ENCODE data around the gene MTA1.

The MTA1 gene

DNA sequence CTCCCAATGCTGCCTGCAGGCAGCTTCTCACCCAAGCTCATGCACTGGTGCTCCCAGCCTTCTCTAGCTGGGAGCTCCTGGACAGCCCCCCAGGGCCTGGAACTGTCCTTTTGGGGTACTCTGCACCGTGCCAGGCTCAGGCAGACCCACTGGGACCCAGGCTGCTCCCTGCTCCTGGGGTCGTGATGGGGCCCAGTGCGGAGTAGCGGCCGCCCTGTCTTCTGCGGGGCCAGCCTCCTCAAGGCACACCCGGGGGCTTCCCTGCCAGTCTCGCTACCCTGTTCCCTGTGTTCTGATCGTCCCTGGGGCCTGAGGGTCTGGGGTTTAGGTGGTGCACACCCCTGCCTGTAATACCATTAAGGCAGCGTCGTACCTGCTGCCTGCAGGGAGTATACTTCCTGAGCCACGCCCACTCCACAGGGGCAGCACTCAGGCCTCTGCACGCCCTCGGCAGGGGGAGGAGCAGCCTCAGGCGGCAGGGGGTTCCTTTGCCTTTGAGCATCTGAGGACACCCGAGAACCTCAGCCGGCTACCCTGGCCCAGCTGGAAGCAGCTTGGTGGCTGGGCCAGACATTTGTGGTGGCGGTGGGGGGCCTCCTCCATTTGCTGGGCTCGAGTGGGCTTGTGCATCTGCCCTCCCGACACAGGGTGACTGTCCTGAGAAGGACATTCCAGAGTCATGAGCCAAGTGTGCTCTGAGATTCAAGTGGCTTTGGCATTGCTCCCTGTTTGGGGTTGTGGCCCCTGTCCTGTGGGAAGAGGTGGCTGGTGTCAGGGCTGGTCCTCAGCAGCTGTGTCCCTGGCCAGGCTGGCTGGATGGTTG lies 45.8 kb downstream of the MTA1 start:
- Histone ChIP-seq H3K27ac (replicated peaks) (no peak overlapping the region), H3K4me3 (replicated peaks; ENCODE audit: insufficient read depth, low read length) (no peak overlapping the region), H3K27me3 (ENCODE audit: insufficient read depth, poor library complexity, severe bottlenecking) (no peaks in the 10 kb centered on the region)
- DNase-seq (ENCODE audit: low read depth in 1 of 2, low spot score in 1 of 2) = no peak
- TF ChIP-seq POLR2AphosphoS5 (IDR thresholded peaks at IDR 0.05; ENCODE audit: low read depth) (no peak), GABPA (IDR thresholded peaks at IDR 0.05; ENCODE audit: low read depth) (no peak), REST (IDR thresholded peaks at IDR 0.05; ENCODE audit: insufficient replicate concordance, low read depth) (no peak), SPI1 (IDR thresholded peaks at IDR 0.05; ENCODE audit: borderline replicate concordance, low read depth) (no peak)
- TF ChIP-seq, protein P1, sequence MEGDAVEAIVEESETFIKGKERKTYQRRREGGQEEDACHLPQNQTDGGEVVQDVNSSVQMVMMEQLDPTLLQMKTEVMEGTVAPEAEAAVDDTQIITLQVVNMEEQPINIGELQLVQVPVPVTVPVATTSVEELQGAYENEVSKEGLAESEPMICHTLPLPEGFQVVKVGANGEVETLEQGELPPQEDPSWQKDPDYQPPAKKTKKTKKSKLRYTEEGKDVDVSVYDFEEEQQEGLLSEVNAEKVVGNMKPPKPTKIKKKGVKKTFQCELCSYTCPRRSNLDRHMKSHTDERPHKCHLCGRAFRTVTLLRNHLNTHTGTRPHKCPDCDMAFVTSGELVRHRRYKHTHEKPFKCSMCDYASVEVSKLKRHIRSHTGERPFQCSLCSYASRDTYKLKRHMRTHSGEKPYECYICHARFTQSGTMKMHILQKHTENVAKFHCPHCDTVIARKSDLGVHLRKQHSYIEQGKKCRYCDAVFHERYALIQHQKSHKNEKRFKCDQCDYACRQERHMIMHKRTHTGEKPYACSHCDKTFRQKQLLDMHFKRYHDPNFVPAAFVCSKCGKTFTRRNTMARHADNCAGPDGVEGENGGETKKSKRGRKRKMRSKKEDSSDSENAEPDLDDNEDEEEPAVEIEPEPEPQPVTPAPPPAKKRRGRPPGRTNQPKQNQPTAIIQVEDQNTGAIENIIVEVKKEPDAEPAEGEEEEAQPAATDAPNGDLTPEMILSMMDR (IDR thresholded peaks at IDR 0.05; ENCODE audit: insufficient read depth, low read length) = no peak

- TF ChIP-seq REST (IDR thresholded peaks at IDR 0.05; ENCODE audit: insufficient replicate concordance, low read depth) = no peak
- TF ChIP-seq, protein P1 (IDR thresholded peaks at IDR 0.05; ENCODE audit: insufficient read depth, low read length) = no peak
- TF ChIP-seq SPI1 (IDR thresholded peaks at IDR 0.05; ENCODE audit: borderline replicate concordance, low read depth) = no peak
- TF ChIP-seq GABPA (IDR thresholded peaks at IDR 0.05; ENCODE audit: low read depth) = no peak
- no peaks in the 10 kb centered on the region for H3K27me3 ChIP-seq (ENCODE audit: insufficient read depth, poor library complexity, severe bottlenecking)
- H3K27ac ChIP-seq (replicated peaks) = no peak overlapping the region
- no peak for DNase-seq (ENCODE audit: low read depth in 1 of 2, low spot score in 1 of 2)
- no peak overlapping the region for H3K4me3 ChIP-seq (replicated peaks; ENCODE audit: insufficient read depth, low read length)
Observed at GRCh38 chr14:105466531-105467248, 47.1 kb downstream of the MTA1 start.

DNA sequence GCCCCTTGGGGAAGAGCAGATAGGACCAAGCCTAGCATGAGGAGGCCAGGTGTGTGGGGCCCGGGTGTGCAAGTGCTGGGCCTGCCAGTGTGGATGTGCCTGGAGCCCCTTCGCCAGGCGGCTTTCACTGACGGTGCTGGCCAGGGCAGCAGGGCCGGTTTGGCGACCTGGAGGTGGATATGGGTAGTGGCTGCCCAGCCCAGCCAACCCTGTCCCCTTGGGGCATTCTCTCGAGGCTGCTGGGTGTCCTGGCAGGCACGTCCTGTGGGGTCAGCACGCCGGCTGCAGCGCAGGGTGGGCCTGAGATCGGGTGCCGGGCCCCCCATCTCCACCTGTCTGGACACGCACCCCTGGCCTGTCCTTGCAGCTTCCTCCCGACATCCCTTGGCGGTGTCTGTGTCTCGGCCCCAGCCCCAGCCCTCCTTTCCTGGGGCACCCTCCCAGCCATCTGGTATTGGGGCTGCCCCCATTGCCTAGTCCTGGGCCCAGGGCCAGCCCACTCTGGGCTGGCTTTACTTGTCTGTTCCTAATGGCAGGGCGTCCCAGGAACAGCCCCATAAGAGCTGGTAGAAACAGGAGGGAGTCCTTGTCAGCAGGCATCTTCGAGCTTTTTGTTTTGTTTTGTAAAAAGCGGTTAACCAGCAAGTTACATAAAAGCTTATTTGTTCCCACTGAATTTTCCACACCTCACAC lies 47.8 kb downstream of the MTA1 start:
- TF ChIP-seq GABPA (IDR thresholded peaks at IDR 0.05; ENCODE audit: low read depth) = no peak
- TF ChIP-seq REST (IDR thresholded peaks at IDR 0.05; ENCODE audit: insufficient replicate concordance, low read depth) = no peak
- TF ChIP-seq POLR2AphosphoS5 (IDR thresholded peaks at IDR 0.05; ENCODE audit: low read depth) = no peak
- TF ChIP-seq, protein P1 (IDR thresholded peaks at IDR 0.05; ENCODE audit: insufficient read depth, low read length) = no peak
- no peak for TF ChIP-seq SPI1 (IDR thresholded peaks at IDR 0.05; ENCODE audit: borderline replicate concordance, low read depth)

More for the DNA sequence above, 47.8 kb downstream of the MTA1 start:
- Histone ChIP-seq H3K27ac (replicated peaks) (no peak overlapping the region), H3K27me3 (ENCODE audit: insufficient read depth, poor library complexity, severe bottlenecking) (no peaks in the 10 kb centered on the region), H3K4me3 (replicated peaks; ENCODE audit: insufficient read depth, low read length) (no peak overlapping the region)
- no peak for DNase-seq (ENCODE audit: low read depth in 1 of 2, low spot score in 1 of 2)

All from HL-60 (cell line).